ENCODE measurements around the gene CELA2A.
"Not testable (repeated sequence)": the region's sequence is repeated elsewhere in the genome, so short reads cannot be mapped to it uniquely, and the experiment has no call there.

Gene CELA2A

DNA sequence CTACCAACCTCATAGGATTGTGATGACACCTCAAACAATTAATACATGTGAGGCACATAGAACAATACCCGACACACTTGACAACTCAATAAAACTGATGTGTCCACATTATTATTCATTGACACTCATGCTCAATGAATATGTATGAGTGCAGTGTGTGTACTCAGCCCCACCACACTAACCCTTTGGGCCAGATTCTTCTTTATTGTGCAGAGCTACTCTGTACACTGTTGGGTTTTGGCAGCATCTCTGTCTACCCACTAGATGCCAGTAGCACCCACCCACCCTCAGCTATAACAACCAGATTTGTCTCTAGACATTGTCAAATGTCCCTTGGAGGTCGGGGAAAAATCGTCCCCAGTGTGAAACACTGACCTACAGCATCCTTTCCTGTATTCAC, 57.4 kb downstream of the CELA2A start:
- no peaks in the 10 kb centered on the region for H3K9me3 Mint-ChIP-seq
- H3K4me1 Mint-ChIP-seq, result peaks cover 20% of the 10 kb centered on the region
- no peaks in the 10 kb centered on the region for H3K27me3 Mint-ChIP-seq
- ATAC-seq, result no peak
- H3K27ac Mint-ChIP-seq, result no peak overlapping the region
- DNase-seq, result no peak
- no peak overlapping the region for H3K4me3 Mint-ChIP-seq

DNA sequence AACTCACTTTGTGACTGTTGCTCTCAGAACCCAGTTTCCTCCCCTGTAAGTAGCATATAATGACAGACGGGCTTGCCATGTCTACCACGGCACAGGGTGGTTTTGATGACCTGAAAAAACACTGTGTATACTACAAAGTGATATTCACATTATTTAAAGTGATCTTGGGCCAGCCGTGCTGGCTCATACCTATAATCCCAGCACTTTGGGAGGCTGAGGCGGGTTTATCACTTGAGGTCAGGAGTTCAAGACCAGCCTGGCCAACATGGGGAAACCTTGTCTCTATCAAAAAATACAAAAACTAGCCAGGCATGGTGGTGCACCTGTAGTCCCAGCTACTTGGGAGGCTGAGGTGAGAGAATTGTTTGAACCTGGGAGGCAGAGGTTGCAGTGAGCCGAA, 58.0 kb downstream of the CELA2A start:
- H3K4me3 Mint-ChIP-seq, result not testable (repeated sequence)

GRCh38 chr1:15515022-15515663, 58.6 kb downstream of the CELA2A start:
- H3K27me3 Mint-ChIP-seq, result no peaks in the 10 kb centered on the region
- H3K4me3 Mint-ChIP-seq, result peak overlapping the region; percentile 38 to 76
- peak overlapping the region in 1 of 2 donors; percentile 92 for H3K27ac Mint-ChIP-seq
- DNase-seq (no peak), ATAC-seq (peak; percentile 56)
- H3K9me3 Mint-ChIP-seq, result no peaks in the 10 kb centered on the region
- H3K4me1 Mint-ChIP-seq, result peaks cover 19% of the 10 kb centered on the region

More for the DNA sequence above, 58.0 kb downstream of the CELA2A start:
- Mint-ChIP-seq H3K27ac (peak overlapping the region in 1 of 2 donors; percentile 47), H3K4me1 (peaks cover 20% of the 10 kb centered on the region)
- not testable (repeated sequence) for ATAC-seq, H3K9me3 Mint-ChIP-seq, DNase-seq, H3K27me3 Mint-ChIP-seq

DNA sequence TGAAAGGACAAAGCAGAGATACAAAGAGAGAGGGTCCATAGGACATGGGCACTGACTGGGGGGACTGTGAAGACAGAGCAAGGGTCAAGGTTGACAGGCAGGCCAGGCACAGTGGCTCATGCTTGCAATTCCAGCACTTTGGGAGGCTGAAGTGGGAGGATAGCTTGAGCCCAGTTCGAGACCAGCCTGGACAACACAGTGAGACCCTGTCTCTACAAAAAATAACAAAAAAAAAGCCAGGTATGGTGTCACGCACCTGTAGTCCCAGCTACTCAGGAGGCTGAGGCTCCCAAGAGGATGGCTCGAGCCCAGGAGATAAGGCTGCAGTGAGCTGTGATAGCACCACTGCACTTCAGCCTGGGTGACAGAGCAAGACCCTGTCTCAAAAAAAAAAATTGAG, 63.1 kb downstream of the CELA2A start:
- DNase-seq (no peak), ATAC-seq (no peak)
- Mint-ChIP-seq H3K27me3 (no peaks in the 10 kb centered on the region), H3K4me3 (no peak overlapping the region), H3K27ac (no peak overlapping the region), H3K4me1 (peaks cover 31% of the 10 kb centered on the region), H3K9me3 (no peaks in the 10 kb centered on the region)

- not testable (repeated sequence) for H3K4me3 Mint-ChIP-seq, ATAC-seq, DNase-seq, H3K27ac Mint-ChIP-seq, H3K27me3 Mint-ChIP-seq, H3K9me3 Mint-ChIP-seq
- peaks cover 31% of the 10 kb centered on the region for H3K4me1 Mint-ChIP-seq
These were observed 64.8 kb downstream of the CELA2A start for GRCh38 chr1:15521206-15521906.

All from stimulated activated naive CD8-positive, alpha-beta T cell treated with anti-CD3 and anti-CD28 coated beads, Interleukin-15, amount 100 ng/mL, for 72 hours (primary cell).